GM18951 (cell line): ENCODE measurements around the gene HECW1.
A peak's percentile ranks its signal among the peaks of the same experiment; 100 is the strongest.
"Not testable (repeated sequence)": the region's sequence is repeated elsewhere in the genome, so short reads cannot be mapped to it uniquely, and the experiment has no call there.

Source experiments
- POLR2A ChIP-seq: IDR thresholded peaks from 4 replicates; pipeline ENCODE4 v1.6.1; 2011; ENCODE audit warnings: mild to moderate bottlenecking; ENCODE audit not compliant: insufficient read length, insufficient read depth; ENCODE audit errors: extremely low read depth
- in situ Hi-C: fragments of 300-500 bp; cut with MboI; formaldehyde crosslinking; loops from one replicate; pipeline ENCODE4 v1.12.0; 2022; ENCODE audit warnings: low sequenced_read_pairs, mixed read lengths, inconsistent platforms; ENCODE audit not compliant: unreplicated experiment

Gene HECW1

DNA sequence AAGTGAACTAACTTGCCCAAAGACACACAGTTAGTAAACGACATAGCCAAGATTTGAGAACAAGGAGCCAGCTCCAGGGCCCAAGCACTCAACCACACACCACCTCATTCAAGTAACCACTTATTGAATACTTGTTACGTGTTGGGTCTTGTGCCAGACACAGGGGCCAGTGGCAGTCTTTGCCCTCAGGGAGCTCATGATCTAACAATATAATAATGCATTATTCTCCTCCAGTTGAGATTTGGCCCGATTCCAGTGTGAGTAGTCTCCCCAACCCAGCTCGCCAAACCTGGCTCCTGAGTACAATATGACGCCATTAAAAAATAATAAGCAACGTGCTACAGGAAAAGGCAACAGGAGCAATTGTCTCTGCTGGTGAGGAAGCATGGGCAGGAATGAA, 456.1 kb downstream of the HECW1 start:
- in situ Hi-C loops = no loop called here
- TF ChIP-seq POLR2A = no peak

DNA sequence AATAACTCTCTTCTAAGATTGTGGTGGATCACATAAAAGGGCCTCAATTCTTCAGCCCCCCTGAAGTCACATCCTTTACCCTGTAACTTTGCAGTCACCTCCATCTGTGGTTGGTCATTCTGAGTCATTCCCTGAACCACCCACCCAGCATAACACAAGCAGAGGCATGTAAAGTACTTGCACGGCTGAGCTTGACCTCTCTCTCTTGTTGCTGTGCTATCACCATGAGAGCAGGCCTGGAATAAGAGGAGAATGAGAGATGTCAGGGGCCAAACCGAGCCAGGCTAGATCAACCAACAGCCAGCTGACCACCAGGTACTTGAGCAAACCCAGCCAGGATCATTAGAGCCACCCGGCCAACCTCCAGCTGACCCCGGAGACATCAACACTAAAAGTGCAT, 457.0 kb downstream of the HECW1 start:
- in situ Hi-C loops = no loop called here

DNA sequence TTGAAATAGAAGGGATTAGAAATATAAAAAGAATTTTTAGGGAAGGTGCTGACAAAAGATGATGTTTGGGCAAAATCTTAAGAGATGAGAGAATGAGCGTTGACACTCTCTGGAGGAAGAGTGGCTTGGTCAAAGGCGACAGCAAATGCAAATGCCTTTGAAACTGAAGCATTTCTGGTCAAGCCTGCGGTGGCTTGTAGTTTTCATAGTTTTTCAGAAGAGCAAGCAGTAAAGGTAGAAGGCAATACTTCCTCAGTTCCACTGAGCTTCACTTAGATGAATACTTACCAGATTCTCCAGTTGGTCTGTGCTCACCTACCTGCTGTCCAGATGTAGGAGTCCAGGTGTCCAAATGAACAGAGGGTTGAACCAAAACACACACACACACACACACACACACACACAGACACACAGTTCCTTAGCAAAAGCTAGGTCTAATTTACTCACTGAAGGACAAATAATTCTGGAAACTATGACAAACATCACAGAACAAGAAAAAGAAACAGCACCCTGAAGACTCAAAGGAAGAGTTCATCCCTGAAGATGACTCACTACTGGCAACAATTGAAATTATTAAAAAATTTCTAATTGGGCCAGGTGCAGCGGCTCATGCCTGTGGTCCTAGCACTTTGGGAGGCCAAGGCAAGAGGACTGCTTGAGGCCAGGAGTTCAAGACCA, 458.4 kb downstream of the HECW1 start:
- in situ Hi-C loops = no loop called here
- TF ChIP-seq POLR2A = no peak

More for the DNA sequence above, 457.0 kb downstream of the HECW1 start:
- TF ChIP-seq POLR2A = no peak

DNA sequence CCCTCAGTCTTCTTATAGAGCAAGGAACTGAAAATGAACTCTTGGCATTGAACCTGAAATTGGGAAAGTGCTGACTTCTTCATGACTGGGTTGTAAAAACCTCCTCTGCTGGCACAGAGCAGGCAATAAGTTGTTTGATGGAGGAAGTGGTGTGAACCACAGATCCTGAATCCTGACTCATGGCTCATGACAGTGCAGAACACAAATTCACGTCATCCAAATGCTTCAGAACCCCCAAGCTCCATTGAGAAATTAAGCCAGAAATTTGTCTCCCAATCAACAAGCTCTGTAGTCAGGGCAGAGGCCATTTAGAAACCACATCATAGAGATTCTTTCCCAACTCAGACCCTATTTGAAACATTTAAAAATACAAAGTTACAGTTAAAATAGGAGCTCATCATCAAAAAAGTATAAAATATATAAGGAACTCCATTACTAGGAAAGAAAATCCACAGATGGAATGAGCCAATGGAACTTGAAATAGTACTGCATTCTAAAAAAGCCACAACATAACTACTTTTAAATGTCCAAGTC, 460.1 kb downstream of the HECW1 start:
- in situ Hi-C loops = no loop called here
- no peak for TF ChIP-seq POLR2A

DNA sequence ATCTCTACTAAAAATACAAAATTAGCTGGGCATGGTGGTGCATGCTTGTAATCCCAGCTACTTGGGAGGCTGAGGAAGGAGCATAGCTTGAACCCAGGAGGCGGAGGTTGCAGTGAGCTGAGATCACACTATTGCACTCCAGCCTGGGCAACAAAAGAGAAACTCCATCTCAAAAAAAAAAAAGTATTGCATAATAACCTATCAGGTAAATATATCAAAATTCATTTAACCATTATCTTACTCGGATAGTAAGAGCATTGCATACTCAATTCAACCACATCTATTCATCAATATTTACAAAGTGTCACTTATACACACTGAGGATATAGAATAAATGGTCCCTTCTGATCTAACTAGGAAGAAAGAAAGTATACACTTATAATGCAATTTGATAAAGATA, 461.4 kb downstream of the HECW1 start:
- in situ Hi-C loops = not testable (repeated sequence)

DNA sequence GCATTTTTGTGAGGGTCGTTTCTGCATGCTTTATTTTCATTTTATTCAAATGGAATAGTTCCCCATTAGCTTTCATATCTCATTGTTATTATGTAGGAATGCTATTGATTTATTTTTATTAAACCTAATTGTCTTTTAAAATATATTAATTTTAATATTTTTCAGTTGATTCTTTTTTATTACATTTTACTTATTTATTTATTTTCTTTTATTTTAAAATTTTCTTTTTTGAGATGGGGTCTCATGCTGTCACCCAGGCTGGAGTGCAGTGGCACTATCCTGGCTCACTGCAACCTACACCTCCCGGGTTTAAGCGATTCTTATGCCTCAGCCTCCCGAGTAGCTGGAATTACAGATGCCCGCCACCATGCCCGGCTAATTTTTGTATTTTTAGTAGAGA, 463.1 kb downstream of the HECW1 start:
- in situ Hi-C loops = no loop called here
- no peak for TF ChIP-seq POLR2A

DNA sequence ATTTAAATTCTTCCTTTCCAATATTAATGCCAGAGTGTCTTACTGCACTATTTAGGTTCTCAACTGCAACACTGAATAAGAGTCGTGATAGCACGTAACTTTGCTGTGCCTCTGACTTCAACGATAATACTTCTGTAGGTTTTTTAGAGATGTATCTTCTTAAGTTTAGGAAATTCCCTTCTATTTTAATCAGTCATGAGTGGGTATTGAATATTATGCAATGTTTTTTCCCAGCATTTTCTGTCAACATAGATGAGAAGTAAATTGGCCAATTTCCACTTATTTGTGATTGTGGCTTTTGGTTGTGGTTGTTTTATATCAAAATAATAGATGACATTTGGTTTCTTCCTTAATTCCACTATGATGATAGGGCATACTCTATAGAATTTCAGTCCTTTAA, 463.8 kb downstream of the HECW1 start:
- in situ Hi-C loops = no loop called here
- TF ChIP-seq POLR2A = no peak

DNA sequence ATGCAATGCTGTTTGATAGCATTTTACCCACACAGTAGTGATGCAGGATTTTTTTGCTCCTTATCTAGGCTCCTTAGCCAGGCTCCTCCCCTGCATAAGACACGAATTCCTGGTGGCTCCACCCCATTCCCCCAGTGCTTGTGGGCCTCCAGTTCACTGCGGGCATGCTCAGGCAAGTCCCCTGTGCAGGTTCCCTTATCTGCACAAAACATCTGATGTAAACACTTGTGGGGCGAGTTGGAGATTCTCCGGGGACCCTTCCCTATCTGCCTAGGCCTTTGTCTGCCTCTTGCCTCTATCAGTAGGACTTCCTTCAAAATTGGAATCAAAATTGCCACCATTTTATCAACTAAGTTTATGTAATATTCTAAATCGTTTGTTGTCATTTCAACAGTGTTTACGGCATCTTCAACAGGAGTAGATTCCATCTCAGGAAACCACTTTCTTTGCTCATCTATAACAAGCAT, 465.1 kb downstream of the HECW1 start:
- TF ChIP-seq POLR2A = no peak
- in situ Hi-C loops = no loop called here

DNA sequence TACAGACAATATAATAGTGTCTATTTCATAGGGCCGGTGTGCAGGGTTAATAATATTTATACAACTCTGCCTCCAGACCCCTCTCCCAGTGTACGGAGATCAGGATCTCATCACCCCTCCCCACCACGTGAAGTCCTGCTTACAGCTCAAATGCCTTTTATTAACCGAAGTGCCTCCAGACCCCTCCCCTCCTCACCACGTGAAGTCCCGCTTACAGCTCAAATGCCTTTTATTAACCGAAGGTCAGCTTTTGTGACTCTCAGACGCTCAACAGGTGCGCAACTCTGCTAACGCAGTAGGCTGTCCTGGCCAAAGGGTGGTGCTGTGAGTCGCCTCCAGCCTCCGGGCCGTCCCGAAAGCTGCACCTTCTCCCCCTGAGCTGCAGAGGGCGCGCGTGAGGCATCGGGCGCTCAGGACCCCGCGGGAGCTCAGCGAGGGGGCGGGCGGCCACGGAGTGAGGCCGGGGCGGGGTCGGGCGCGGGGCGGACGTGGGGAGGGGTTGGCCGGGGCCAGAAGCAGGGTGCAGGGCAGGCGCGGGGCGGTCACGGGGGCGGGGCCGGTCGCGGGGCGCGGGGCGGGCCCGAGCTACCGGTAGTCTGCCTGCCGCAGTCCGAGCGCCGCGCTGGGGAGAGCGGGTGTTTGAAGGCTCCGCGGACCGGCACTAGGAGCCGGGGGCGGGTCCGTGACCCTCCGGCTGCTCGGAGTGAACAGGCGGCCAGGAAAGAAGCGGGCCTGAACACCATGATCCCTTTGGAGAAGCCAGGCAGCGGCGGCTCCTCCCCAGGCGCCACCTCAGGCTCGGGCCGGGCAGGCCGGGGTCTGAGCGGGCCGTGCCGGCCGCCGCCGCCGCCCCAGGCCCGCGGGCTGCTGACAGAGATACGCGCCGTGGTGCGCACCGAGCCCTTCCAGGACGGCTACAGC, 470.3 kb downstream of the HECW1 start, which contains the start of gene STK17A:
Gene STK17A (plus strand): TSS at position 606 of the 921 bp plus-strand sequence. CDS start 136 bp downstream, at position 742.
- peak; percentile 98 for TF ChIP-seq POLR2A
- in situ Hi-C loops = loop anchor here (5.0 to 10.0 kb wide), 2 partner anchors 120 to 252 kb away; no protein-coding TSS in a partner anchor

DNA sequence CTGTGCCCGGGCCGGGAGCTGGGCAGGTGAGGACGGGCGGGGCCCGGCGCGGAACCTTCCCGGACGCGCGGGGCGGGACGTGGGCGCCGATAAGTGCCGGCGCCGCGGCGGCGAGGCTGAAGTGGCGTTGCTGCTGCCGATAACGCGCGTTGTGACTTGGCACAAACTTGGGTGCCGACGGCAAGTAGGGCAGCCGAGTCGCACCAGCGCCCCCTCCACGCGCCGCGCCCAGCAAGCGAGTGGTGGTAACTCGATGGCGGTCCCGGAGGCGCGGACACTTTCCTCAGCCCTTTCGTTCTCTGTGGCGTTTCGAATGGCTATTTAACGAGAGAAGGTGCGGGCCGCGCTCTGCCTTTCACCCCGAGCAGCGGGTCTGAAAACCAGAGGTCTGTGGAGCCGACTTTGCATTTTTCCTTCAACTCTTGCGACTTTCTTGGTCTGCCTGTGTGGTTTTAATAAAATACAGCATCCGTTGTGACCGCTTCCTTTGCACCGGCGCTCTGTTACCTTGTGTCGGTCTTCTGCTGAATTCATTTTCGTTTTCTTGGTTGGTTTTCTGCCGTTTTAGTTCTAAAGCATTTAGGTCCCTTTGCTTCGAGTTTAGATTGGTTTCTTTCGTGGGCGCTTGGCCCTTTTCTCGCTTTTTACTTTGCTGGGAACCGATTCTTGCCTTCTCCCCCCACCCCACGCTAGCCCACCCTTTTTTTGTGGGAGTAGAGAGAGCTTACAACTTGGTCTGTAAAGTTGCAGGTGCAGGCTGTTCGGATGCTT, 471.2 kb downstream of the HECW1 start:
- in situ Hi-C loops = loop anchor here (5.0 to 10.0 kb wide), 2 partner anchors 119 to 251 kb away; no protein-coding TSS in a partner anchor
- TF ChIP-seq POLR2A = peak; percentile 18

DNA sequence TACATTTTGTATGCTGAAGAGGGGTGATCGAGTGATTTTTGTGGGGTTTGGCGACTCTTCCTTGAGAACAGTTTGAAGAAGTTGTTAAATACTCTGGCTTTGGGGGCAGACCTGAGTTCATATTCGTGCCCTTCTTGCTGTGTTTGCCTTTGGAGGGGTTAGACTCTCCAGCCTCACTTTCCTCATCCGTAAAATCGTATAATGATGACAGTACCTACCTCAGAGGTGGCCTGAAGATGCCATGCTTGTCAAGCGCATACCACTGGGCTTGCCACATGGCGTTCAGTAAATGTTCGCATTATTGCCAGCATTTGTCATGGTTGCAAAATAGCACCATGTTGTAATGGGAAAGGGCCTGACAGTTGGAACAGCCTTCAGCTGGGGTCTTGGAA, 471.7 kb downstream of the HECW1 start:
- TF ChIP-seq POLR2A = no peak
- in situ Hi-C loops = loop anchor here (5.0 to 10.0 kb wide), 2 partner anchors 118 to 251 kb away; no protein-coding TSS in a partner anchor

DNA sequence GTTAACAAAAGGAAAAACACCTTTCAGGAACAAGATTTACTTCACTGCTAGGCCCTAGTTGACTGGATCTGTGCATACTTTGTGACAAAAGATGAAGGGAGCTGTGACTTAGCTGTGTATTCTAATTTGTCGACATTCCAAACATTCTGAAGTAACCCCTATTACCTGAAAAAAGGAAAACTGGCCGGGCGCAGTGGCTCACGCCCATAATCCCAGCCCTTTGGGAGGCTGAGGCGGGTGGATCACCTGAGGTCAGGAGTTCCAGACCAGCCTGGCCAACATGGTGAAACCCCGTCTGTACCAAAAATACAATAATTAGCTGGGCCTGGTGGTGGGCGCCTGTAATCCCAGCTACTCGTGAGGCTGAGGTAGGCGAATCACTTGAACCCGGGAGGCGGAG, 472.3 kb downstream of the HECW1 start:
- in situ Hi-C loops = loop anchor here (5.0 to 10.0 kb wide), 2 partner anchors 118 to 250 kb away; no protein-coding TSS in a partner anchor

DNA sequence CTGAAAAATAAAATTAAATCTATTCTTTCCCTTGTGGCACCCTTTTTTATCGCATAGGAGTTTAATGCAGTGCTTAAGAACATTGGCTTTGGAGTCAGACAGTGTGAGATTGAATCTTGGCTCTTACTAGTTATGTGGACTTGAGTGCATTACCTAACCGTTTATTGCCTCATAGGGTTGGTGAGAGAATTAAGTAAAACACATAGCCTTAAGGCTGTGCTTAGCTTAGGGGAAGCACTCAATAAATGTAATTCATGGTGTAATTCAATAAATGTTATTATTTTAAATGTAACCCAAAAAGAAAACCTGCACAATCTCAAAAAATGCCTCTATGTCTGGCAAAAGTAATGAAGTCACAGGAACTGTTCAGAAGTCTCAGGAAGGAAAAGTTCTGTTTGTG, 473.1 kb downstream of the HECW1 start:
- TF ChIP-seq POLR2A = no peak
- in situ Hi-C loops = loop anchor here (10.0 kb wide), 1 partner anchor 249 kb away; no protein-coding TSS in a partner anchor
